Measurements from ENCODE around the gene HS3ST3A1. TPM values are rescaled to one million over a fixed set of nuclear protein-coding genes. Genes with fewer than 3 reads are reported as not detected.
A peak's percentile ranks its signal among the peaks of the same experiment; 100 is the strongest.

The HS3ST3A1 gene
- total RNA-seq, 1 experiment from 2014 or later = 10.4 TPM

GRCh38 chr17:13640551-13640950 lies 38.8 kb upstream of the HS3ST3A1 start:
- Mint-ChIP-seq H3K4me1 (ENCODE audit: insufficient read depth, unreplicated experiment) (no peaks in the 10 kb centered on the region), H3K27ac (ENCODE audit: low read depth, unreplicated experiment) (no peak overlapping the region), H3K4me3 (ENCODE audit: unreplicated experiment) (no peak overlapping the region), H3K27me3 (ENCODE audit: insufficient read depth, unreplicated experiment) (no peaks in the 10 kb centered on the region), H3K9me3 (ENCODE audit: unreplicated experiment) (no peaks in the 10 kb centered on the region), H3K36me3 (ENCODE audit: insufficient read depth, unreplicated experiment) (no peaks in the 10 kb centered on the region)
- CTCF ChIA-PET = no interaction called here
- TF ChIP-seq CTCF (IDR thresholded peaks at IDR 0.05; ENCODE audit: unreplicated experiment) = no peak
- BruUV-seq (replicated peaks) = no TSS peak
- POLR2A ChIA-PET = interaction anchor here (1.0 kb wide), 1 partner anchor 9 kb away, joined by 3 read pairs; no protein-coding TSS in a partner anchor
- intact Hi-C loops (cut with micrococcal nuclease) = no loop called here
- DNase-seq (ENCODE audit: unreplicated experiment) = no peak

GRCh38 chr17:13638855-13639458 lies 37.2 kb upstream of the HS3ST3A1 start:
- POLR2A ChIA-PET = interaction anchor here (1.2 kb wide), 1 partner anchor 137 kb away, joined by 4 read pairs; no protein-coding TSS in a partner anchor
- CTCF ChIA-PET = interaction anchor here (0.9 kb wide), 1 partner anchor 10 kb away, joined by 4 read pairs; no protein-coding TSS in a partner anchor
- peak; percentile 70 for DNase-seq (ENCODE audit: unreplicated experiment)
- Mint-ChIP-seq H3K4me1 (ENCODE audit: insufficient read depth, unreplicated experiment) (no peaks in the 10 kb centered on the region), H3K9me3 (ENCODE audit: unreplicated experiment) (no peaks in the 10 kb centered on the region), H3K27me3 (ENCODE audit: insufficient read depth, unreplicated experiment) (no peaks in the 10 kb centered on the region), H3K4me3 (ENCODE audit: unreplicated experiment) (no peak overlapping the region), H3K27ac (ENCODE audit: low read depth, unreplicated experiment) (no peak overlapping the region), H3K36me3 (ENCODE audit: insufficient read depth, unreplicated experiment) (no peaks in the 10 kb centered on the region)
- no TSS peak for BruUV-seq (replicated peaks)
- no peak for TF ChIP-seq CTCF (IDR thresholded peaks at IDR 0.05; ENCODE audit: unreplicated experiment)
- intact Hi-C loops (cut with micrococcal nuclease) = no loop called here

GRCh38 chr17:13636951-13637350 lies 35.2 kb upstream of the HS3ST3A1 start:
- no TSS peak for BruUV-seq (replicated peaks)
- intact Hi-C loops (cut with micrococcal nuclease) = no loop called here
- Mint-ChIP-seq H3K4me1 (ENCODE audit: insufficient read depth, unreplicated experiment) (no peaks in the 10 kb centered on the region), H3K9me3 (ENCODE audit: unreplicated experiment) (no peaks in the 10 kb centered on the region), H3K4me3 (ENCODE audit: unreplicated experiment) (no peak overlapping the region), H3K27me3 (ENCODE audit: insufficient read depth, unreplicated experiment) (no peaks in the 10 kb centered on the region), H3K27ac (ENCODE audit: low read depth, unreplicated experiment) (no peak overlapping the region), H3K36me3 (ENCODE audit: insufficient read depth, unreplicated experiment) (no peaks in the 10 kb centered on the region)
- POLR2A ChIA-PET = no interaction called here
- CTCF ChIA-PET = no interaction called here
- TF ChIP-seq CTCF (IDR thresholded peaks at IDR 0.05; ENCODE audit: unreplicated experiment) = no peak
- DNase-seq (ENCODE audit: unreplicated experiment) = no peak

GRCh38 chr17:13635951-13636350 lies 34.2 kb upstream of the HS3ST3A1 start:
- POLR2A ChIA-PET = interaction anchor here (0.8 kb wide), 1 partner anchor 34 kb away, joined by 3 read pairs; no protein-coding TSS in a partner anchor

More at GRCh38 chr17:13635951-13636350, 34.2 kb upstream of the HS3ST3A1 start:
- Mint-ChIP-seq H3K4me3 (ENCODE audit: unreplicated experiment) (no peak overlapping the region), H3K36me3 (ENCODE audit: insufficient read depth, unreplicated experiment) (no peaks in the 10 kb centered on the region), H3K4me1 (ENCODE audit: insufficient read depth, unreplicated experiment) (peaks cover 7% of the 10 kb centered on the region), H3K27me3 (ENCODE audit: insufficient read depth, unreplicated experiment) (no peaks in the 10 kb centered on the region), H3K27ac (ENCODE audit: low read depth, unreplicated experiment) (no peak overlapping the region), H3K9me3 (ENCODE audit: unreplicated experiment) (no peaks in the 10 kb centered on the region)
- no peak for TF ChIP-seq CTCF (IDR thresholded peaks at IDR 0.05; ENCODE audit: unreplicated experiment)
- DNase-seq (ENCODE audit: unreplicated experiment) = peak; percentile 50
- no TSS peak for BruUV-seq (replicated peaks)
- CTCF ChIA-PET = interaction anchor here (0.5 kb wide), 1 partner anchor 513 kb away, joined by 3 read pairs; no protein-coding TSS in a partner anchor
- intact Hi-C loops (cut with micrococcal nuclease) = no loop called here

All from MCF 10A (cell line).